NCI-H748 (cell line): ENCODE results near the gene NHLRC2.
"Not testable (repeated sequence)": the region's sequence is repeated elsewhere in the genome, so short reads cannot be mapped to it uniquely, and the experiment has no call there.

Experiments
- DNase-seq: peaks from one replicate; lab custom pipeline; 2025; ENCODE audit not compliant: unreplicated experiment; lab: John Stamatoyannopoulos, UW

The NHLRC2 gene

GRCh38 chr10:113937258-113937657 is 82.8 kb downstream of the NHLRC2 start:
- DNase-seq = no peak

GRCh38 chr10:113937756-113938155 is 83.3 kb downstream of the NHLRC2 start:
- DNase-seq = no peak

- DNase-seq = no peak
Measured at GRCh38 chr10:113939212-113939860, 84.9 kb downstream of the NHLRC2 start.

GRCh38 chr10:113941140-113941539 is 86.7 kb downstream of the NHLRC2 start:
- DNase-seq = no peak

GRCh38 chr10:113943196-113943595 is 88.7 kb downstream of the NHLRC2 start:
- not testable (repeated sequence) for DNase-seq

- DNase-seq = no peak
Measured at GRCh38 chr10:113945075-113945686, 90.7 kb downstream of the NHLRC2 start.

- DNase-seq = no peak
Measured at GRCh38 chr10:113945687-113946085, 91.2 kb downstream of the NHLRC2 start.

GRCh38 chr10:113947184-113948041 is 93.0 kb downstream of the NHLRC2 start:
- no peak for DNase-seq

- DNase-seq = no peak
Measured at GRCh38 chr10:113948048-113948447, 93.6 kb downstream of the NHLRC2 start.

GRCh38 chr10:113950268-113950667 is 95.8 kb downstream of the NHLRC2 start:
- no peak for DNase-seq

- DNase-seq = peak; percentile 2
Measured at GRCh38 chr10:113953505-113954272, 99.2 kb downstream of the NHLRC2 start.

- DNase-seq = no peak
Measured at GRCh38 chr10:113954409-113954808, 99.9 kb downstream of the NHLRC2 start.

- DNase-seq = no peak
Measured at GRCh38 chr10:113957013-113957412, 102.6 kb downstream of the NHLRC2 start.

- DNase-seq = peak; percentile 57
Measured at GRCh38 chr10:113958631-113959382, 104.3 kb downstream of the NHLRC2 start.

- peak; percentile 71 for DNase-seq
Measured at GRCh38 chr10:113959383-113959760, 104.9 kb downstream of the NHLRC2 start.

- peak; percentile 80 for DNase-seq
Measured at GRCh38 chr10:113960617-113961181, 106.2 kb downstream of the NHLRC2 start.

- DNase-seq = peak; percentile 21
Measured at GRCh38 chr10:113961182-113962031, 106.9 kb downstream of the NHLRC2 start.

- no peak for DNase-seq
Measured at GRCh38 chr10:113965077-113965476, 110.6 kb downstream of the NHLRC2 start.

GRCh38 chr10:113965683-113966082 is 111.2 kb downstream of the NHLRC2 start:
- DNase-seq = no peak
